Mesothelial cell of epicardium (in vitro differentiated cells): ENCODE measurements around the gene CSNK2A2. TPM values are rescaled to one million over a fixed set of nuclear protein-coding genes. Genes with fewer than 3 reads are reported as not detected.

Source experiments
- DNase-seq, 2 experiments: peaks; one replicate each; pipeline ENCODE4 v3.0.0; 2021; ENCODE audit warnings: low spot score in 2 of 2; ENCODE audit not compliant: unreplicated experiment in 2 of 2
- H3K27ac Mint-ChIP-seq: 2 replicates; pipeline ENCODE4 v1.8.0; 2021; ENCODE audit warnings: mixed read lengths
- H3K27me3 Mint-ChIP-seq: 2 replicates; pipeline ENCODE4 v1.8.0; 2021; ENCODE audit warnings: low read depth, mixed read lengths
- H3K36me3 Mint-ChIP-seq: 2 replicates; pipeline ENCODE4 v1.8.0; 2021; ENCODE audit warnings: mixed read lengths
- H3K4me1 Mint-ChIP-seq: 2 replicates; pipeline ENCODE4 v1.8.0; 2021; ENCODE audit warnings: mixed read lengths
- H3K4me3 Mint-ChIP-seq: 2 replicates; pipeline ENCODE4 v1.8.0; 2021; ENCODE audit warnings: mild to moderate bottlenecking, moderate library complexity, mixed read lengths
- H3K9me3 Mint-ChIP-seq: 2 replicates; pipeline ENCODE4 v1.8.0; 2021; ENCODE audit warnings: mixed read lengths
- total RNA-seq: library from RNA; stranded (reverse); gene quantifications from 3 replicates; pipeline ENCODE4 v1.2.1, GENCODE V29; 2021
- TF ChIP-seq, protein P1 (sequence below): fragments of 200-600 bp; sonication (generic); IDR thresholded peaks from one replicate; pipeline ENCODE4 v1.5.0; 2021; ENCODE audit warnings: antibody characterized with exemption; ENCODE audit not compliant: unreplicated experiment

CSNK2A2 gene
- total RNA-seq, 1 donor from 2014 or later = 76.8 TPM

DNA sequence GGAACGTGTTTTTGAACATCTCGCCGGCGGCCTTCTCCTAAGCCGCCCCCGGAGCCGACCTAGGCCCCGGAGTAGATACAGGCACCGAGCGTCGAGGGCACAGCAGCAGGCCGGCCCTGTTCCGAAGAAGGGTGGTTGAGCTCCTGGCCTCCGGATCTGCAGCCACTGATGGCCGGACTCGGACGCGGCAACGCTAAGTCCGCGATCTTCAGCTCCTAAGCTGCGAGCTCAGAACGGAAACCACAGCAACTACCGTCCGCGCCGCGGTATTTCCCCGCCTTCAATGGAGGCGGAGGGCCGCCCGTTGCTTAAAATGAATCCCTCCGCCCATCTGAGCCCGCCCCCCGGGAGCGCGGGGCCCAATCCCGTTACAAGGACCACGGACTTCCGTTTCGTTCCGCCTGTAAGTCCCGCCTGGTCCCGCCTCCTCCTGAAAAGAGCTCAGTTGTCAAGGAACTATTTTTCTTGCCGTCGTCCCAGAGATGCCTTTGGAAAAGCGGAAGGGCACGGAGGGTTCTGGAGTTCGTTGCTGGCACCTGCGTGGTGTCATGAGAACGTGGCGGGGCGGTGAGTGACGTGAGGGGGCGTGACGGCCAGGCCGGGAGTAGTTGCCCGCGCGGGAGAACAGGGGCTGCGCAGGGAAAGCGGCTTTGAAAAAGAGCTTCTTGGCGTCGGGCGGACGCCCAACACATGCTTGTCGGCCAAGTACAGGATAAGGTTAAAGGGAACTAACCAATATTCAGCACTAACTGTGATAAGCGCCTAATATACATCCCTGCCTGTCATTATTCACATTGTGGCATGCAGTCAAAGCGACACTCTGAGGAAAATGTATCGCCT, 68.6 kb downstream of the CSNK2A2 start, which contains the start of gene CFAP20:
Gene CFAP20 (minus strand): TSS at position 285 of the 840 bp plus-strand sequence. CDS start 266 bp downstream, at position 19.
- Mint-ChIP-seq H3K27me3 (no peaks in the 10 kb centered on the region), H3K27ac (peak within 1 kb of the TSS; percentile 82), H3K4me1 (peaks cover 33% of the 10 kb centered on the region), H3K36me3 (peaks cover 4% of the 10 kb centered on the region), H3K4me3 (peak within 1 kb of the TSS; percentile 91), H3K9me3 (peaks cover 6% of the 10 kb centered on the region)
- DNase-seq = peak; percentile 93 to 97
- TF ChIP-seq, protein P1, sequence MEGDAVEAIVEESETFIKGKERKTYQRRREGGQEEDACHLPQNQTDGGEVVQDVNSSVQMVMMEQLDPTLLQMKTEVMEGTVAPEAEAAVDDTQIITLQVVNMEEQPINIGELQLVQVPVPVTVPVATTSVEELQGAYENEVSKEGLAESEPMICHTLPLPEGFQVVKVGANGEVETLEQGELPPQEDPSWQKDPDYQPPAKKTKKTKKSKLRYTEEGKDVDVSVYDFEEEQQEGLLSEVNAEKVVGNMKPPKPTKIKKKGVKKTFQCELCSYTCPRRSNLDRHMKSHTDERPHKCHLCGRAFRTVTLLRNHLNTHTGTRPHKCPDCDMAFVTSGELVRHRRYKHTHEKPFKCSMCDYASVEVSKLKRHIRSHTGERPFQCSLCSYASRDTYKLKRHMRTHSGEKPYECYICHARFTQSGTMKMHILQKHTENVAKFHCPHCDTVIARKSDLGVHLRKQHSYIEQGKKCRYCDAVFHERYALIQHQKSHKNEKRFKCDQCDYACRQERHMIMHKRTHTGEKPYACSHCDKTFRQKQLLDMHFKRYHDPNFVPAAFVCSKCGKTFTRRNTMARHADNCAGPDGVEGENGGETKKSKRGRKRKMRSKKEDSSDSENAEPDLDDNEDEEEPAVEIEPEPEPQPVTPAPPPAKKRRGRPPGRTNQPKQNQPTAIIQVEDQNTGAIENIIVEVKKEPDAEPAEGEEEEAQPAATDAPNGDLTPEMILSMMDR = no peak

DNA sequence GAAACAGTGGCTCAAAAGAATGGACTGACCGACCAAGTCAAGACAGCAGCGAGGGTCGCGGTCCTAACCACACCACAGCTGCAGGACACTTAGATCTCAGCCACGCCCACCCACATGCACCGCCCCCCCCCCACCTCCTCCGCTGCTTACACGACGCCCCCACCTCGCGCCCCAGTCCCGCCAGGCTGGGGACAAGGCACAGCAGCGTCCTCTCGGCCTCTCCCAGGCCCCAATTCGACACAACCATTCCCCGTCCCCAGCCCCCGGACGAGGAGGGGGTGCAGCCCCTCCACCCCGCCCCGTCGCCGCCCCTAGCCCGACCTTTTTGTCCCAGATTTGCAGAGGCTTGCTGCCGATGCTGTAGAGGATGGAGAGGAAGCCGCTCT, 69.2 kb downstream of the CSNK2A2 start:
- Mint-ChIP-seq H3K36me3 (peaks cover 4% of the 10 kb centered on the region), H3K4me1 (peaks cover 38% of the 10 kb centered on the region), H3K4me3 (peak overlapping the region; percentile 91), H3K9me3 (peaks cover 6% of the 10 kb centered on the region), H3K27ac (peak overlapping the region; percentile 82), H3K27me3 (no peaks in the 10 kb centered on the region)
- no peak for DNase-seq
- TF ChIP-seq, protein P1 = no peak

DNA sequence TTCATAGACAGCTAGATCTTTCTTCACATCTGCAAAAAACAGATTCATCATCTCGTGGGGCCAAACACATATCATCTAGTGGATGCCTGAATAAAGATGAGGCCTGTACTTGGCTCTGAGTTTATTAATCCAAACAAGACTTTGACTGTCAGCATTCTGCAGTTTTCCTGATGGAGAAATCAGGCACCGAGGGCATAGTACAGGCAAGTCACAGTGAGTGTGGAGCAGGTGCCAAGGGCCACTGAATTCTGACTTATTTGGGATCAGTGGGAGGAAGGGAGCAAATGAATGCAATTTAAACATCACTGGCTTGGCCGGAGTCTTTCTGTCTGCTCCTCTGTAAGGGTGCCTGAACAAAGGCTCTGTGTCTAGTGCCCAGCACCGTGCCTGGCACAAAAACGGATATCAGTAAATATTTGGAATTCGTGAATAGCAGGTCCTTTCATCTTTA, 69.7 kb downstream of the CSNK2A2 start:
- Mint-ChIP-seq H3K27ac (peak overlapping the region; percentile 82), H3K4me3 (peak overlapping the region; percentile 91), H3K4me1 (peaks cover 39% of the 10 kb centered on the region), H3K27me3 (no peaks in the 10 kb centered on the region), H3K9me3 (peaks cover 6% of the 10 kb centered on the region), H3K36me3 (peaks cover 4% of the 10 kb centered on the region)
- DNase-seq = no peak
- TF ChIP-seq, protein P1 = no peak

DNA sequence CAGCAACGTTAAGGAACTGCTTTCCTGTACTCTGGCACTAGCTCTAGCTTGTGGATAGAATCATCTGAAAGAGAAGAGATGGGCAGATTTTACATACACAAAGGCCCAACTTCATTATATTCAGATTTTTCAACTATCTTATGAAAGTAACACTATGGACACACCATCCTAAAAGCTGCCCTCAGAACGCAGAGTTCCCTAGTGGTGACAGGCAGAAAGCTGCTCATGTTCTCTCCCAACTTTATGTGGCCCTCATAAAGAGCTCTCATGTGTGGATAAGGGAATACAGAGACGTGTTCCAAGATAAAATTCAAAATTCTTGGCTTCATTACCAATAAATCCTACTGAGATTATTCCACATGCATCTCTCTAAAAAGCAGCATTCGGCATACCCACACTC, 70.3 kb downstream of the CSNK2A2 start:
- H3K9me3 Mint-ChIP-seq = peaks cover 6% of the 10 kb centered on the region
- H3K4me3 Mint-ChIP-seq = peak overlapping the region; percentile 91
- H3K4me1 Mint-ChIP-seq = peaks cover 39% of the 10 kb centered on the region
- H3K36me3 Mint-ChIP-seq = peaks cover 4% of the 10 kb centered on the region
- H3K27ac Mint-ChIP-seq = peak overlapping the region; percentile 82
- TF ChIP-seq, protein P1 = no peak
- no peaks in the 10 kb centered on the region for H3K27me3 Mint-ChIP-seq
- no peak for DNase-seq

DNA sequence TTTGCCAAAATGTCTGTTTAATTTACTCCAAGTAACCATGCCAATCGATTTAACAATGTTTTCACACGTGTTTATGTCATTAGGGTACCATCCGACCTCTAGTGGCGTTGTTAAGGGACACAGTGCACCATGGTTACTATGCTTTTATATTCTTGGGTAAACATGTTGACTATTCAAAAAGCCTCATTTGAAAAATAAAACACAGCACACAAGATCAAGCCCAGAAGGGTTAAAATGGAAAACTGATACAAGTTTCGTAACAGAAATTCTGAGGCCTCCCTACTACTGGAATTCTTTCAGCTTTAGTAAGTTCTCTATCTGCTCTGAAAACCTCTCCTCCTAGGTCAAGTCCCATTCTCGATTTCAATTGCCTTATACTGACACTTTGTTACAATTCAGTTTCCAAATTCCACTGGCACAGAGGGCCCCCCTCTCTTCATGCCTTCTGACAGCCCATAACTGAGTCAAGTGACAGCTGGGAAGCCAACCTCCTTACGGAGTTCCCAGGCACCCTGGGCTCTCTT, 70.8 kb downstream of the CSNK2A2 start:
- peaks cover 4% of the 10 kb centered on the region for H3K36me3 Mint-ChIP-seq
- DNase-seq = no peak

More for the DNA sequence above, 70.8 kb downstream of the CSNK2A2 start:
- H3K4me3 Mint-ChIP-seq = peak overlapping the region; percentile 91
- H3K27me3 Mint-ChIP-seq = no peaks in the 10 kb centered on the region
- TF ChIP-seq, protein P1 = no peak
- peaks cover 39% of the 10 kb centered on the region for H3K4me1 Mint-ChIP-seq
- H3K27ac Mint-ChIP-seq = peak overlapping the region; percentile 82
- peaks cover 6% of the 10 kb centered on the region for H3K9me3 Mint-ChIP-seq
